ENCODE measurements around the gene WSB1.

WSB1 gene

GRCh38 chr17:27280527-27280926 is 13.4 kb upstream of the WSB1 start:
- no peak for DNase-seq

GRCh38 chr17:27281438-27281837 is 12.5 kb upstream of the WSB1 start:
- DNase-seq, result no peak

- DNase-seq, result no peak
Measured at GRCh38 chr17:27282054-27282551, 11.8 kb upstream of the WSB1 start.

GRCh38 chr17:27283060-27283459 is 10.9 kb upstream of the WSB1 start:
- no peak for DNase-seq

- no peak for DNase-seq
Measured at GRCh38 chr17:27283751-27284150, 10.2 kb upstream of the WSB1 start.

- DNase-seq, result peak; percentile 17
Measured at GRCh38 chr17:27284811-27285415, 9.0 kb upstream of the WSB1 start.

- no peak for DNase-seq
Measured at GRCh38 chr17:27285516-27285915, 8.4 kb upstream of the WSB1 start.

- no peak for DNase-seq
Measured at GRCh38 chr17:27288183-27288582, 5.7 kb upstream of the WSB1 start.

GRCh38 chr17:27289856-27290255 is 4.1 kb upstream of the WSB1 start:
- no peak for DNase-seq

GRCh38 chr17:27290916-27291598 is 2.9 kb upstream of the WSB1 start:
- peak; percentile 88 for DNase-seq

GRCh38 chr17:27293359-27293897 is 486 bp upstream of the WSB1 start:
- no peak for DNase-seq

- DNase-seq, result peak; percentile 55
Measured at GRCh38 chr17:27294689-27295630, 1.0 kb downstream of the WSB1 start.

GRCh38 chr17:27295945-27296344 is 2.0 kb downstream of the WSB1 start:
- DNase-seq, result no peak

- DNase-seq, result no peak
Measured at GRCh38 chr17:27296428-27296979, 2.6 kb downstream of the WSB1 start.

- DNase-seq, result no peak
Measured at GRCh38 chr17:27299384-27300049, 5.6 kb downstream of the WSB1 start.

GRCh38 chr17:27303734-27304133 is 9.8 kb downstream of the WSB1 start:
- DNase-seq, result no peak

- no peak for DNase-seq
Measured at GRCh38 chr17:27306276-27306835, 12.4 kb downstream of the WSB1 start.

- no peak for DNase-seq
Measured at GRCh38 chr17:27310565-27311110, 16.7 kb downstream of the WSB1 start.

- no peak for DNase-seq
Measured at GRCh38 chr17:27313301-27313700, 19.4 kb downstream of the WSB1 start.

- DNase-seq, result peak; percentile 97
Measured at GRCh38 chr17:27315322-27315721, 21.4 kb downstream of the WSB1 start.

GRCh38 chr17:27315796-27316465 is 22.0 kb downstream of the WSB1 start:
- peak; percentile 68 for DNase-seq

Measured in DMS79 (cell line).